ENCODE results near the gene DIO1. TPM values are rescaled to one million over a fixed set of nuclear protein-coding genes. Genes with fewer than 3 reads are reported as not detected.

DIO1 gene
- total and polyA plus RNA-seq, 2 of the 8 experiments (the other 6 are each of a cell fraction or from before 2014, with no cell fraction given), result 0.14 TPM; not detected in 1

GRCh38 chr1:53860967-53861411 is 33.0 kb upstream of the DIO1 start (continued):
- no peak for TF ChIP-seq CHD7 (IDR thresholded peaks at IDR 0.05; ENCODE audit: insufficient replicate concordance, low read length)

Measured in H1 (cell line).